Naive B cell (primary cell): ENCODE results near the gene CYBRD1. TPM values are rescaled to one million over a fixed set of nuclear protein-coding genes. Genes with fewer than 3 reads are reported as not detected.

ENCODE experiments used
- ATAC-seq, 2 donors: fragments of 150-1000 bp; cut with Tn5 transposase; 2 replicates each; pipeline ENCODE4 v1.10.0; 2021; ENCODE audit warnings: low read depth in 2 of 2, mild to moderate bottlenecking in 2 of 2, moderate library complexity in 2 of 2
- DNase-seq: peaks from one replicate; pipeline ENCODE4 v3.0.0; 2022
- H3K27ac Mint-ChIP-seq, 6 donors: one replicate each; pipeline ENCODE4 v1.8.0; 2020 to 2022; ENCODE audit warnings: mild to moderate bottlenecking in 6 of 6, mixed read lengths in 6 of 6, moderate library complexity in 5 of 6, inconsistent platforms in 2 of 6
- H3K27me3 Mint-ChIP-seq, 3 donors: one replicate each; pipeline ENCODE4 v1.8.0; 2021 to 2022; ENCODE audit warnings: mixed read lengths in 3 of 3, mild to moderate bottlenecking in 1 of 3
- H3K36me3 Mint-ChIP-seq, 2 donors: one replicate each; pipeline ENCODE4 v1.8.0; 2020 to 2022; ENCODE audit warnings: mixed read lengths in 2 of 2, inconsistent platforms in 1 of 2, mild to moderate bottlenecking in 1 of 2
- H3K4me1 Mint-ChIP-seq, 3 donors: one replicate each; pipeline ENCODE4 v1.8.0; 2020 to 2022; ENCODE audit warnings: mixed read lengths in 3 of 3, inconsistent platforms in 1 of 3, mild to moderate bottlenecking in 1 of 3, moderate library complexity in 1 of 3
- H3K4me3 Mint-ChIP-seq, 8 donors: one replicate each; pipeline ENCODE4 v1.8.0; 2020 to 2022; ENCODE audit warnings: mild to moderate bottlenecking in 8 of 8, mixed read lengths in 8 of 8, moderate library complexity in 8 of 8, inconsistent platforms in 2 of 8
- H3K9me3 Mint-ChIP-seq, 7 donors: one replicate each; pipeline ENCODE4 v1.8.0; 2020 to 2022; ENCODE audit warnings: mixed read lengths in 7 of 7, mild to moderate bottlenecking in 5 of 7, inconsistent platforms in 2 of 7, moderate library complexity in 1 of 7
- polyA plus RNA-seq, 6 donors: library from polyadenylated mRNA; unstranded; fragments of 300-500 nt; fragmentation: Illumina TruSeq; gene quantifications; one replicate each; pipeline ENCODE4 v1.2.3, GENCODE V29; 2021; ENCODE audit warnings: low read depth in 6 of 6

CYBRD1 gene
- polyA plus RNA-seq, 6 donors from 2014 or later, result 0.06 to 0.50 (median 0.21) TPM; not detected in 3

GRCh38 chr2:171602352-171602751, 80.1 kb downstream of the CYBRD1 start:
- H3K27me3 Mint-ChIP-seq, result peaks cover 18 to 44% (median 19%) of the 10 kb centered on the region in 3 donors

More at GRCh38 chr2:171602352-171602751, 80.1 kb downstream of the CYBRD1 start:
- H3K36me3 Mint-ChIP-seq, result peaks cover 0 to 5% of the 10 kb centered on the region in 2 donors
- peaks cover 0 to 7% (median 0%) of the 10 kb centered on the region in 7 donors for H3K9me3 Mint-ChIP-seq
- H3K27ac Mint-ChIP-seq, result peak overlapping the region in 2 of 6 donors; percentile 14 to 53
- DNase-seq (no peak), ATAC-seq (no peak)
- H3K4me1 Mint-ChIP-seq, result peaks cover 0 to 6% (median 0%) of the 10 kb centered on the region in 3 donors
- no peak overlapping the region for H3K4me3 Mint-ChIP-seq

Other genes with a start within 250 kb of the CYBRD1 start
- gene METTL8, start 88.5 kb upstream of the CYBRD1 start, polyA plus RNA-seq, result 10 to 100 TPM; 25.9 to 70.3 (median 54.4) TPM
- gene DCAF17, start 88.2 kb upstream of the CYBRD1 start, polyA plus RNA-seq, result 10 to 100 TPM; 13.4 to 20.1 (median 17.0) TPM
- 10 to 100 TPM; 19.8 to 30.1 (median 23.6) TPM for gene DYNC1I2, start 165.0 kb downstream of the CYBRD1 start, polyA plus RNA-seq